ENCODE measurements around the gene SEPTIN7. TPM values are rescaled to one million over a fixed set of nuclear protein-coding genes. Genes with fewer than 3 reads are reported as not detected.

The SEPTIN7 gene
- total and polyA plus RNA-seq, 2 donors from 2014 or later: 125 to 189 TPM

- intact Hi-C loops (cut with DNase I): no loop called here
- Histone ChIP-seq H3K9ac (ENCODE audit: low read length in 3 of 3) (no peak overlapping the region), H3K27ac (ENCODE audit: low read depth in 2 of 2, low read length in 2 of 2) (no peak overlapping the region), H3K4me3 (ENCODE audit: low read length in 3 of 3) (no peak overlapping the region), H3K36me3 (ENCODE audit: control insufficient read depth in 2 of 3, insufficient read depth in 3 of 3, low read length in 3 of 3) (no peaks in the 10 kb centered on the region), H3K27me3 (ENCODE audit: control insufficient read depth, insufficient read depth, low read length) (no peaks in the 10 kb centered on the region), H3K4me1 (ENCODE audit: control insufficient read depth in 2 of 3, insufficient read depth in 2 of 3, low read depth in 1 of 3, low read length in 3 of 3) (no peaks in the 10 kb centered on the region), H3K9me3 (ENCODE audit: control insufficient read depth in 2 of 3, insufficient read depth in 1 of 3, low read length in 3 of 3) (peaks cover 0 to 4% (median 0%) of the 10 kb centered on the region in 3 donors)
- TF ChIP-seq, protein P1, sequence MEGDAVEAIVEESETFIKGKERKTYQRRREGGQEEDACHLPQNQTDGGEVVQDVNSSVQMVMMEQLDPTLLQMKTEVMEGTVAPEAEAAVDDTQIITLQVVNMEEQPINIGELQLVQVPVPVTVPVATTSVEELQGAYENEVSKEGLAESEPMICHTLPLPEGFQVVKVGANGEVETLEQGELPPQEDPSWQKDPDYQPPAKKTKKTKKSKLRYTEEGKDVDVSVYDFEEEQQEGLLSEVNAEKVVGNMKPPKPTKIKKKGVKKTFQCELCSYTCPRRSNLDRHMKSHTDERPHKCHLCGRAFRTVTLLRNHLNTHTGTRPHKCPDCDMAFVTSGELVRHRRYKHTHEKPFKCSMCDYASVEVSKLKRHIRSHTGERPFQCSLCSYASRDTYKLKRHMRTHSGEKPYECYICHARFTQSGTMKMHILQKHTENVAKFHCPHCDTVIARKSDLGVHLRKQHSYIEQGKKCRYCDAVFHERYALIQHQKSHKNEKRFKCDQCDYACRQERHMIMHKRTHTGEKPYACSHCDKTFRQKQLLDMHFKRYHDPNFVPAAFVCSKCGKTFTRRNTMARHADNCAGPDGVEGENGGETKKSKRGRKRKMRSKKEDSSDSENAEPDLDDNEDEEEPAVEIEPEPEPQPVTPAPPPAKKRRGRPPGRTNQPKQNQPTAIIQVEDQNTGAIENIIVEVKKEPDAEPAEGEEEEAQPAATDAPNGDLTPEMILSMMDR (IDR thresholded peaks at IDR 0.05; ENCODE audit: borderline replicate concordance, extremely low read depth, insufficient read depth): no peak
- no peak for FAIRE-seq
- DNase-seq: no peak
Measured at GRCh38 chr7:35817181-35817580, 16.3 kb downstream of the SEPTIN7 start.

DNA sequence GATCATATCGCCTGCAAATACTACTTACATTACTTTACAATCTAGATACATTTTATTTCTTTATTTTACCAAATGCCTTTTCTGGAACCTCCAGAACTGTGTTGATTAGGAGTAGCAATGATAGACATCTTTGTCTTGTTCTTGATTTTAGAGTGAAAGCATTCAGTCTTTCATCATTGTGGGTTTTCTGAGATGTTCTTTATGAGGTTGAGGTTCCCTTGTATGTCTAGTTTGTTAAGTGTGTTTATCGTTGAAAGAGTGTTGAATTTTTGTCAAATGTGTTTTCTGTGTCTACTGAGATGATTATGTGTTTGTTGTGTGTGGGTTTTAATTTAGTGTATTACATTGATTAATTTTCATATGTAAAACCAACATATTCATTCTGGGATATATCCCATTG lies 17.1 kb downstream of the SEPTIN7 start:
- no peaks in the 10 kb centered on the region for H3K27me3 ChIP-seq (ENCODE audit: control insufficient read depth, insufficient read depth, low read length)
- intact Hi-C loops (cut with DNase I): no loop called here
- DNase-seq (no peak), FAIRE-seq (no peak)
- H3K9ac ChIP-seq (ENCODE audit: low read length in 3 of 3): no peak overlapping the region
- TF ChIP-seq, protein P1 (IDR thresholded peaks at IDR 0.05; ENCODE audit: borderline replicate concordance, extremely low read depth, insufficient read depth): no peak
- no peak overlapping the region for H3K27ac ChIP-seq (ENCODE audit: low read depth in 2 of 2, low read length in 2 of 2)
- no peak overlapping the region for H3K4me3 ChIP-seq (ENCODE audit: low read length in 3 of 3)
- no peaks in the 10 kb centered on the region for H3K36me3 ChIP-seq (ENCODE audit: control insufficient read depth in 2 of 3, insufficient read depth in 3 of 3, low read length in 3 of 3)
- H3K9me3 ChIP-seq (ENCODE audit: control insufficient read depth in 2 of 3, insufficient read depth in 1 of 3, low read length in 3 of 3): peaks cover 0 to 4% (median 0%) of the 10 kb centered on the region in 3 donors
- H3K4me1 ChIP-seq (ENCODE audit: control insufficient read depth in 2 of 3, insufficient read depth in 2 of 3, low read depth in 1 of 3, low read length in 3 of 3): no peaks in the 10 kb centered on the region

- TF ChIP-seq, protein P1 (IDR thresholded peaks at IDR 0.05; ENCODE audit: borderline replicate concordance, extremely low read depth, insufficient read depth): no peak
- H3K4me1 ChIP-seq (ENCODE audit: control insufficient read depth in 2 of 3, insufficient read depth in 2 of 3, low read depth in 1 of 3, low read length in 3 of 3): no peaks in the 10 kb centered on the region
- intact Hi-C loops (cut with DNase I): no loop called here
- H3K27ac ChIP-seq (ENCODE audit: low read depth in 2 of 2, low read length in 2 of 2): no peak overlapping the region
- FAIRE-seq (no peak), DNase-seq (no peak)
- H3K36me3 ChIP-seq (ENCODE audit: control insufficient read depth in 2 of 3, insufficient read depth in 3 of 3, low read length in 3 of 3): no peaks in the 10 kb centered on the region
- no peaks in the 10 kb centered on the region for H3K27me3 ChIP-seq (ENCODE audit: control insufficient read depth, insufficient read depth, low read length)
- peaks cover 0 to 4% (median 0%) of the 10 kb centered on the region in 3 donors for H3K9me3 ChIP-seq (ENCODE audit: control insufficient read depth in 2 of 3, insufficient read depth in 1 of 3, low read length in 3 of 3)
- no peak overlapping the region for H3K4me3 ChIP-seq (ENCODE audit: low read length in 3 of 3)
- no peak overlapping the region for H3K9ac ChIP-seq (ENCODE audit: low read length in 3 of 3)
Measured at GRCh38 chr7:35818513-35818912, 17.7 kb downstream of the SEPTIN7 start.

DNA sequence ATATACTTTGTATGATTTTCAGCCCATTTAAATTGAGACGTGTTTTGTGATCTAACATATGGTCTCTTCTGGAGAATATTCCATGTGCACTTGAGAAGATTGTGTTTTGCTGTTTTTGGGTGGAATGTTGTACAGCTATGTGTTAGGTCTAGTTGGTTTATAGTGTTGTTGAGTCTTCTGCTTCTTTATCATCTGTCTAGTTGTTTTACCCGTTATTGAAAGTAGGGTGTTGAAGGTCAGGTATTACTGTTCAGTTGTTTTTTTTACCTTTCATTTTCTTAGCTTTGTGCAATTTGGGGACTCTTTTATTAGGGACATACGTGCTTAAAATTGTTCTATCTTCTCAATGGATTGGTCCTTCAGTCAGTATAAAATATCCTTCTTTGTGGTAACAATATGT lies 18.5 kb downstream of the SEPTIN7 start:
- H3K27ac ChIP-seq (ENCODE audit: low read depth in 2 of 2, low read length in 2 of 2): no peak overlapping the region
- intact Hi-C loops (cut with DNase I): no loop called here
- no peak overlapping the region for H3K9ac ChIP-seq (ENCODE audit: low read length in 3 of 3)
- H3K4me1 ChIP-seq (ENCODE audit: control insufficient read depth in 2 of 3, insufficient read depth in 2 of 3, low read depth in 1 of 3, low read length in 3 of 3): no peaks in the 10 kb centered on the region
- TF ChIP-seq, protein P1 (IDR thresholded peaks at IDR 0.05; ENCODE audit: borderline replicate concordance, extremely low read depth, insufficient read depth): no peak
- H3K27me3 ChIP-seq (ENCODE audit: control insufficient read depth, insufficient read depth, low read length): no peaks in the 10 kb centered on the region
- peaks cover 0 to 4% (median 0%) of the 10 kb centered on the region in 3 donors for H3K9me3 ChIP-seq (ENCODE audit: control insufficient read depth in 2 of 3, insufficient read depth in 1 of 3, low read length in 3 of 3)
- FAIRE-seq: no peak
- DNase-seq: no peak
- no peak overlapping the region for H3K4me3 ChIP-seq (ENCODE audit: low read length in 3 of 3)
- no peaks in the 10 kb centered on the region for H3K36me3 ChIP-seq (ENCODE audit: control insufficient read depth in 2 of 3, insufficient read depth in 3 of 3, low read length in 3 of 3)

All from kidney (tissue), 14 donors.